Activated CD4-positive, alpha-beta T cell treated with anti-CD3 and anti-CD28 coated beads for 48 hours (primary cell): ENCODE data around the gene SPEG.

Experiments
- DNase-seq: peaks from one replicate; pipeline ENCODE4 v3.0.0-alpha.2; 2020

SPEG gene

GRCh38 chr2:219538504-219538951 is 103.9 kb downstream of the SPEG start:
- no peak for DNase-seq

DNA sequence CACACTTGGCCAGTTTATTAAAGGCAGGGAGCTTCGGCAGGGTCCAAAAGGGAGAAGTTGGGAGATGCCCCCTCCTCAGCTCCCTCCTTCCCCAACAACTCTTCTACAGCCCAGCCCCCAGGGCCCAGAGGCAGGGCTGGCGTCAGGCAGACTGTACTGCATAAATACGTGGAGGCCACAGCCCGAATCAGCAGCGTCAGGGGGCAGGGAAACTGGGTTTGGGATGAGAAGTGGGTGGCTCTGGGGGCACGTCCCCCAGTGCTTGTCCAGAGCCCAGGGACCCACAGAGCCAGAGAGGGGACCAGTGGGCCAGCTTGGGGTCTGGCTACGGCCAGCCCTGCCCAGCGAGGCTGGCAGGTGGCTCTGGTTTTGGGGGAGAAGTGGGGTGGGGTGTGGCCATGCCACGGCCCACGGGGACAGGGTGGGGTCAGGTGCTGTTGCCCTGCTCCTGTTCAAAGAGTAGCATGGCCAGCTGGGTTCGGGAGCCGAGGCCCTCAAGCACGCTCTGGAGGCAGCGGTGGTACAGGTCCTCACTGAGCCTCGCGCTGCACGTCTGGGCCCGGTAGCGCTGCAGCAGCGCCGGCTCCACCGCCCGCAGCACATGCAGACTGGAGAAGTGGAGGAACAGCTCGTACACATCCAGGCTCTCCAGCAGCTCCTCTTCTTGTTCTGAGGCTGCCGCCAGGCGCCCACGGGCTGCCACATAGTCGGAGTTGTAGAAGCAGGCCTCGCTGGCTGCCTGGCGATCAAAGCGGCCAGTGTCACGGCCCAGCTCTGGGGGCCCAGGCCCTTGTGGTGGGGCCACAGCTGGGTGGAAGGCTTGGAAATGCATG is 104.5 kb downstream of the SPEG start:
- no peak for DNase-seq

GRCh38 chr2:219539926-219540678 is 105.5 kb downstream of the SPEG start:
- DNase-seq, result no peak

DNA sequence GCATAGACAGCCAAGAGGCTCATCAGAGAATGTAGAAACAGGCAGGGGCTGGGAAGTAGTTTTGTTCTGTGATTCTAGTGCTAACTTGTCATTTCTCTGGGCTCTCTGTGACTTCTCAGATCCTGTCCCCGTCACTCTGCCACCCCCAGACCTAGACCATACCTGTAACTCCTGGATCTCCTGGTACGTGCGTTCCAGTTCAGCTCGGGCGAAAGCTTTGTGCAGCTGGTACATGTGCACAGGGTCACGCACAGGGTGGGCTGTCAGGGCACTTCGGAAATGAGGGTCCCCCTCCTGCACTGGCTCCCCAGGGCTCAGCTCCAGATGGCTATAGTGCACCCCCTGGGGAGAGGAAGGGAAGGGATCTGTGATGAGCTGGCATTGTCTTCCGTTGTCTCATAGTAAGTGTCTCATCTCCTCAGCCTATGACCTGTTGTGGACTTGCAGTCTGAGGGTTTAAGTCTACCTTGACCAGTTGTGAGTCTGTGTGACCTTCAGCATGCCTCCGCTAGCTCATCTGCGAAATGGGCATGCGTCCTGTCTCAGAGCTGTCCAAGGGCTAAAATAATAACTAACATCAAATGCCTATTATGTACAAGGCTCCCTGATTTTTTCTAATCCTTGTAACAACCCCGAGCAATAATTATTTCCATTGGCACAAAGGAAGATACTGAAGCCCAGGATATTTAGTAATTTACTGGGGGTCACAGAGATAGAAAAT is 106.3 kb downstream of the SPEG start:
- DNase-seq, result no peak

GRCh38 chr2:219541611-219542180 is 107.1 kb downstream of the SPEG start:
- peak; percentile 93 for DNase-seq

DNA sequence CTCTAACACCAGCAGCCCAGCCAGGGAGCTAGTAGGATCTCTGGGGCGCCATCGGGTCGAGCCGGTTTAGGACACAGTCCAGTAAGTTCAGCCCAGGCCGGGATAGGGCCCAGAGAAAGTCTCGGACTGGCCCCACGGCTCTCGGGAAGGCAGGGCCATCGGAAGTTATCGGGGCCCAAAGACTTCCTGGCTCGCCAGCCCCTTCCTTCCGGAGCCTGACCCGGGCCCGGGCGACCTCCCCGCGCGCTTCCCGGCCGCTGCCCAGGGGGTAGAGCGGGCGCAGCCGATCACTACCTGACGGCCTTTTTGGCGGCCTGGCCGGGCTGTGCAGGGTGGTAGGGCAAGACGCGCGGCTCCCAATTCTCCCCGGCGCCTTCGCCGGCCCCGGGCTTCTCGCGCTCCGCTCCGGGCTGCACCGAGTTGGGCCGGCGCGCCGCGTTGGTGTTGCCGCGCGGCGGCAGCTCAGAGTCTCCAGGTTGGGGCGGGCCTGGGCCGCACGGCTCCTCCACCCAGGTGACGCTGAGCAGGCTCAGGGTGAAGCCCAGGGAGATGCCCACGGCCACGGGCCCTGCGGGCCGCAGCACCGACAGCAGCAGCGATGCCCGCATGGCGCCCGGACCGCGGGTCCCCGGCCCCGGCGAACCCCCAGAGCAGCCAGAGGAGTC is 108.4 kb downstream of the SPEG start:
- no peak for DNase-seq

GRCh38 chr2:219543596-219544358 is 109.1 kb downstream of the SPEG start, which contains the start of the genes CHPF and TMEM198:
Gene CHPF, minus strand, starts transcription at chr2:219543809. Its CDS starts 271 bp downstream, at chr2:219543538.
Gene TMEM198, plus strand, starts transcription at chr2:219544028. Its CDS starts 700 bp downstream, at chr2:219544728.
- DNase-seq, result peak; percentile 96

DNA sequence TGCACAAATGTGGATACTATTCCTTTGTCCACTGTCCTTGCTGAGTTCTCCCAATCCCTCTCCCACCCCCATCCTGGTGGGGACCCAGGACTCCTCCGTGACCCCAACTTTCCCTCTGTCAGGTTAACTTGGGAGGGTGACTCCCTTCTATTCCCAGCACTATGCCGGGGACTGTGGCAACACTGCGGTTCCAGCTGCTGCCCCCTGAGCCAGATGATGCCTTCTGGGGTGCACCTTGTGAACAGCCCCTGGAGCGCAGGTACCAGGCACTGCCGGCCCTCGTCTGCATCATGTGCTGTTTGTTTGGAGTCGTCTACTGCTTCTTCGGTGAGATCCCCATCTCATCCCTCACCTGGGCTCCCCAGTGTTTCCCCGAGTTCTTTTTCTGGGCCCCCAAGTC is 109.9 kb downstream of the SPEG start:
- no peak for DNase-seq

DNA sequence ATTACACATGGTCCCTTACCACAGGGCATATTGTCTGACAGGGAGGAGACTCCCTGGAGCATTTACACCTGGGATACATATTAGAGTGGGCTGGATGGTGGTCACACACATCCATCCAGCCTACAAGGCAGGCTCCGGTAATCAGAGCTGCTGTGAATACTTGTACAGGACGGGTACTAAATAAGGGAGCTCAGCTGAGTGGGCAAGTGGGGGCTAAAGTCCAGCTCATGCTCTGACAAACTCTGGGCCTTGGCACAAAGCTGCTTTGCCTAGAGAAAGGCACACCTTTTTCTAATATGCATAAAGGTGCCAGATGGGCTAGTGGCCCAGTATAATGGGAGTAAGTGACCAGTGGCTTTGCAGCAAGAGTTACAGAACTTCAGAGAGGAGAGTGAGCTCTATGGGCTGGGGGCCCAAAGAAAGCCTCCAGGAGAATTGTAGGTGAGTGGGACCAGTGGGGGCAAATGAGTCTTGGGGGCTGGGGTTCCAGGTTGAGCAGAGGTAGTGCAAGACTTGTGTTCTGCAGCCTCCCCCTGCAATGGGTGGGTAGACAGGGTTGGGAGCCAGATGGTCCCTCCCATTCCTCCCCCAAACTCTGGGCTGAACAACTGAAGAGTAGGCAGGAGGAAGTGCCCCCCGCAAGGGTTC is 110.8 kb downstream of the SPEG start:
- no peak for DNase-seq

GRCh38 chr2:219545943-219546352 is 111.3 kb downstream of the SPEG start:
- DNase-seq, result no peak

DNA sequence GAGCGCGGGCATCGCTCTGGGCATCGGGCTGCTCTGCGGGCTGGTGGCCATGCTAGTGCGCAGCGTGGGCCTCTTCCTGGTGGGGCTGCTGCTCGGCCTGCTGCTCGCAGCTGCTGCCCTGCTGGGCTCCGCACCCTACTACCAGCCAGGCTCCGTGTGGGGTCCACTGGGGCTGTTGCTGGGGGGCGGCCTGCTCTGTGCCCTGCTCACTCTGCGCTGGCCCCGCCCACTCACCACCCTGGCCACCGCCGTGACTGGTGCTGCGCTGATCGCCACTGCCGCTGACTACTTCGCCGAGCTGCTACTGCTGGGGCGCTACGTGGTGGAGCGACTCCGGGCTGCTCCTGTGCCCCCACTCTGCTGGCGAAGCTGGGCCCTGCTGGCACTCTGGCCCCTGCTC is 113.0 kb downstream of the SPEG start:
- no peak for DNase-seq
